K562 (cell line): ENCODE results near the gene SCLY. TPM values are rescaled to one million over a fixed set of nuclear protein-coding genes. Genes with fewer than 3 reads are reported as not detected.

ENCODE experiments used
- ATAC-seq: fragments of 200-7000 bp; cut with Tn5 transposase; 3 replicates; pipeline ENCODE4 v1.9.1; 2020; ENCODE audit warnings: moderate library complexity
- BruUV-seq: library from RNA; stranded (reverse); fragments of 400-500 nt; replicated peaks from 2 replicates; lab custom pipeline; 2021; lab: Mats Ljungman, UMichigan
- CTCF ChIA-PET: fragments of 300-600 bp; formaldehyde crosslinking; extraction: SDS; loops from one replicate; lab custom pipeline; 2021; ENCODE audit warnings: low intra/inter-chr PET ratio; lab: Yijun Ruan, JAX
- POLR2A ChIA-PET: fragments of 300-600, 350-650 bp; sonication (Branson Sonifier 250); formaldehyde crosslinking; extraction: SDS; loops from one replicate; lab custom pipeline; 2021; ENCODE audit warnings: antibody characterized with exemption, inconsistent platforms; lab: Yijun Ruan, JAX
- DNase-seq, 4 experiments: peaks; one replicate each; pipeline versions ENCODE4 v3.0.0 to v3.0.0-alpha.2; 2011 to 2018; ENCODE audit warnings: low spot score in 3 of 4, mixed read lengths in 3 of 4; ENCODE audit errors: extremely low read depth in 1 of 4
- FAIRE-seq: peaks from 2 replicates; lab custom pipeline; 2011; peaks lifted over from hg19 to GRCh38; lab: Jason Lieb, UNC
- H2AFZ ChIP-seq: 2 replicates; pipeline ENCODE4 v1.6.0; 2011; ENCODE audit warnings: low read depth, low read length, control low read depth, inconsistent platforms
- H3K27ac ChIP-seq: fragments of 200-600 bp; 3 replicates; pipeline ENCODE4 v1.8.0; 2011; ENCODE audit warnings: low read depth, mild to moderate bottlenecking, control low read depth, inconsistent platforms, low read length, moderate library complexity, mixed read lengths; ENCODE audit errors: extremely low read depth
- H3K27me3 ChIP-seq, 2 experiments: fragments of 300-600 bp in 1 of 2; 2 replicates in 1 of 2; 3 replicates in 1 of 2; pipeline versions ENCODE4 v1.6.0 to v1.8.0; 2011; ENCODE audit warnings: inconsistent platforms in 2 of 2, low read length in 2 of 2, mild to moderate bottlenecking in 1 of 2, mixed read lengths in 1 of 2, moderate library complexity in 1 of 2; ENCODE audit not compliant: control insufficient read depth in 2 of 2, insufficient read depth in 2 of 2
- H3K36me3 ChIP-seq: fragments of 300-600 bp; 3 replicates; pipeline ENCODE4 v1.8.0; 2011; ENCODE audit warnings: mild to moderate bottlenecking, low read length, inconsistent platforms; ENCODE audit not compliant: control insufficient read depth, insufficient read depth
- H3K4me1 ChIP-seq, 2 experiments: fragments of 200-600 bp in 1 of 2; replicated peaks in 1 of 2; 2 replicates in 1 of 2; 3 replicates in 1 of 2; pipeline versions ENCODE4 v1.5.1 to v1.8.0; 2011; ENCODE audit warnings: inconsistent platforms in 2 of 2, low read length in 2 of 2, mild to moderate bottlenecking in 1 of 2, mixed read lengths in 1 of 2, moderate library complexity in 1 of 2; ENCODE audit not compliant: control insufficient read depth in 2 of 2, insufficient read depth in 2 of 2
- H3K4me2 ChIP-seq: 2 replicates; pipeline ENCODE4 v1.6.1; 2011; ENCODE audit warnings: low read length, control low read depth, inconsistent platforms, mixed read lengths; ENCODE audit not compliant: insufficient read depth
- H3K4me3 ChIP-seq: fragments of 200-600 bp; sonication (generic), shearing (Covaris generic); 2 replicates; pipeline ENCODE4 v1.5.1; 2016; ENCODE audit warnings: control low read depth, inconsistent platforms
- H3K79me2 ChIP-seq: fragments of 200-600 bp; 3 replicates; pipeline ENCODE4 v1.8.0; 2011; ENCODE audit warnings: low read length, inconsistent platforms; ENCODE audit not compliant: control insufficient read depth, insufficient read depth
- H3K9ac ChIP-seq, 2 experiments: 2 replicates each; pipeline versions ENCODE4 v1.6.0 to v1.6.1; 2011; ENCODE audit warnings: low read depth in 2 of 2, low read length in 2 of 2, control low read depth in 1 of 2, inconsistent platforms in 1 of 2, mild to moderate bottlenecking in 1 of 2, mixed read lengths in 1 of 2; ENCODE audit not compliant: insufficient read depth in 1 of 2
- H3K9me1 ChIP-seq: one replicate; pipeline ENCODE4 v1.6.0; 2011; ENCODE audit warnings: inconsistent platforms, mild to moderate bottlenecking, low read length, moderate library complexity; ENCODE audit not compliant: control insufficient read depth, insufficient read depth
- H3K9me3 ChIP-seq: replicated peaks from 2 replicates; pipeline ENCODE4 v1.5.1; 2011; ENCODE audit warnings: low read depth, low read length, inconsistent platforms; ENCODE audit not compliant: control insufficient read depth, insufficient read depth
- H4K20me1 ChIP-seq: replicated peaks from 2 replicates; pipeline ENCODE4 v1.6.1; 2011; ENCODE audit warnings: low read length, inconsistent platforms, mixed read lengths; ENCODE audit not compliant: control insufficient read depth, insufficient read depth
- CCAR2 ChIP-seq: fragments of 200-400 bp; formaldehyde crosslinking; IDR thresholded peaks from 2 replicates; pipeline ENCODE4 v1.6.1; 2017; ENCODE audit warnings: mild to moderate bottlenecking, low read depth, low read length
- CSDE1 ChIP-seq, 2 experiments: fragments of 450-650 bp; IDR thresholded peaks; 2 replicates each; pipeline ENCODE4 v1.6.1; 2016; ENCODE audit warnings: mild to moderate bottlenecking in 1 of 2
- DNMT1 ChIP-seq: fragments of 450-650 bp; IDR thresholded peaks from 2 replicates; pipeline ENCODE4 v1.6.1; 2016; ENCODE audit warnings: antibody characterized with exemption, mild to moderate bottlenecking
- DPF2 ChIP-seq: fragments of 450-650 bp; IDR thresholded peaks from 2 replicates; pipeline ENCODE4 v1.6.1; 2016
- IFI16 ChIP-seq: fragments of 250-450 bp; sonication (Bioruptor Pico); IDR thresholded peaks from 2 replicates; pipeline ENCODE4 v2.1.2; 2022; ENCODE audit warnings: mild to moderate bottlenecking, inconsistent platforms
- MCM3 ChIP-seq: fragments of 450-650 bp; IDR thresholded peaks from 2 replicates; pipeline ENCODE4 v1.6.1; 2016
- TCF3 ChIP-seq: sonication (generic); formaldehyde crosslinking; IDR thresholded peaks from 2 replicates; pipeline ENCODE4 v1.4.0; 2020; ENCODE audit warnings: mild to moderate bottlenecking, missing genetic modification reagents
- TSHZ1 ChIP-seq: fragments of 250-450 bp; sonication (Bioruptor Pico); IDR thresholded peaks from 2 replicates; pipeline ENCODE4 v1.4.0; 2020; ENCODE audit warnings: mild to moderate bottlenecking, moderate library complexity
- ZFP1 ChIP-seq: fragments of 450-650 bp; formaldehyde crosslinking; IDR thresholded peaks from 2 replicates; pipeline ENCODE4 v1.4.0; 2020; ENCODE audit warnings: mild to moderate bottlenecking, mixed read lengths
- ZFPM2 ChIP-seq: fragments of 250-450 bp; sonication (Bioruptor Pico); IDR thresholded peaks from 2 replicates; pipeline ENCODE4 v1.5.1; 2022; ENCODE audit warnings: mild to moderate bottlenecking
- ZKSCAN3 ChIP-seq: fragments of 250-450 bp; sonication (Bioruptor Pico); IDR thresholded peaks from 2 replicates; pipeline ENCODE4 v1.4.0; 2020
- ZNF280B ChIP-seq: fragments of 250-450 bp; sonication (Bioruptor Pico); IDR thresholded peaks from 2 replicates; pipeline ENCODE4 v1.5.1; 2021; ENCODE audit warnings: mild to moderate bottlenecking
- WGBS: fragments of 100-300 bp; shearing (Covaris generic); methylation state at CpG from one replicate; pipeline ENCODE4 v1.1.6; 2016; ENCODE audit warnings: low coverage, mixed read lengths; ENCODE audit not compliant: insufficient coverage; ENCODE audit errors: missing lambda C conversion rate; 5-methylcytosine and 5-hydroxymethylcytosine counted together
- in situ Hi-C: fragments of 300-500 bp; cut with MboI; formaldehyde crosslinking; loops from 4 replicates; pipeline ENCODE4 v1.15.0; 2018; ENCODE audit warnings: inconsistent platforms, mixed read lengths
- intact Hi-C: fragments of 100-400 bp; cut with micrococcal nuclease; formaldehyde crosslinking; loops from 2 replicates; pipeline ENCODE4 v1.14.2; 2022
- polyA plus RNA-seq, 8 experiments: library from polyadenylated mRNA; depleted of rRNA in 4 of 8; stranded (reverse) in 5 of 8; unstranded in 3 of 8; fragments of >200 nt; fragmentation: Nextera tagmentation in 2 of 8; fragmentation: Illumina TruSeq in 1 of 8; extraction: Ambion mirVana in 2 of 8; extraction: Trizol in 1 of 8; gene quantifications; 2 replicates each; pipeline versions ENCODE4 v1.2.1 to v1.2.3, GENCODE V29; 2011 to 2014; ENCODE audit warnings: inconsistent platforms in 1 of 8, missing spikeins in 1 of 8
- total RNA-seq, 7 experiments: library from RNA; depleted of rRNA in 6 of 7; stranded (reverse); fragments of >200 nt in 6 of 7; fragmentation: Illumina TruSeq in 2 of 7; extraction: Trizol in 2 of 7; gene quantifications; 2 replicates each; pipeline versions ENCODE4 v1.2.1 to v1.2.3, GENCODE V29; 2011 to 2021; ENCODE audit warnings: low replicate concordance in 1 of 7
- TF ChIP-seq, protein P1 (sequence below): fragments of 250-450 bp; sonication (Bioruptor Pico); IDR thresholded peaks from 2 replicates; pipeline ENCODE4 v1.5.0; 2022; ENCODE audit warnings: mild to moderate bottlenecking
- TF ChIP-seq, protein P2 (sequence below): fragments of 450-650 bp; IDR thresholded peaks from 2 replicates; pipeline ENCODE4 v1.6.1; 2014; ENCODE audit warnings: low read depth, mild to moderate bottlenecking, moderate library complexity, borderline replicate concordance

SCLY gene
- total and polyA plus RNA-seq, 9 of the 15 experiments (the other 6 are each of a cell fraction or from before 2014, with no cell fraction given): 2.6 to 32.2 (median 21.1) TPM

DNA sequence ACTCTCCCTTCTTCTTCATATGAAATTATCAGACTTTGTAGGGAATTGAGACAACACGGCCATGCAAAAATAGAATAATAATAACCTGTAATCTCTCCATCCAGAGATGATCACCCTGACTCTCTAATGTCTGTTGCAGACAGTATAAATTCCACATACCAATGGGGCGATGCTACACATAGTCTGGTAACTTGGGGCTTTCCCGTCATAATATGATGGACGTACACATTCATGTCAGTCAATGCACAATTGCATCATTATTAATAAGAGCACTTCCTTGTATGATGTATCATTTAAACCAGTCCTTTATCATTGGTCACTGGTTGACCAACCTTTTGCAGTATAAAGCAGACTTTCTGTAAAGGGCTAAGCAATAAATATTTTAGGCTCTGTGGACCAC lies 39.5 kb upstream of the SCLY start:
- peaks cover 38% of the 10 kb centered on the region; the same call in 2 of the 3 replicates for H3K36me3 ChIP-seq
- H3K9ac ChIP-seq: no peak overlapping the region
- no peaks in the 10 kb centered on the region; the same call in 2 of the 3 replicates for H3K79me2 ChIP-seq
- CTCF ChIA-PET: no interaction called here
- POLR2A ChIA-PET: no interaction called here
- no peaks in the 10 kb centered on the region for H3K9me3 ChIP-seq
- H2AFZ ChIP-seq: no peak overlapping the region
- H3K4me2 ChIP-seq: no peak overlapping the region
- WGBS: 85% methylated on average over 4 of the region's 4 CpGs
- no peak overlapping the region for H3K27ac ChIP-seq
- in situ Hi-C loops: no loop called here
- FAIRE-seq (no peak), DNase-seq (no peak), ATAC-seq (no peak)
- H3K4me1 ChIP-seq: no peaks in the 10 kb centered on the region
- H3K4me3 ChIP-seq: no peak overlapping the region
- no peaks in the 10 kb centered on the region for H3K9me1 ChIP-seq
- intact Hi-C loops: loop anchor here (10.0 kb wide), 1 partner anchor 97 kb away; no protein-coding TSS in a partner anchor
- H4K20me1 ChIP-seq: no peaks in the 10 kb centered on the region
- H3K27me3 ChIP-seq: no peaks in the 10 kb centered on the region
- BruUV-seq: no TSS peak
- no peak for TF ChIP-seq DPF2
- no peak for TF ChIP-seq DNMT1
- TF ChIP-seq CCAR2: no peak
- no peak for TF ChIP-seq ZKSCAN3 (CRISPR knock-in tag)
- no peak for TF ChIP-seq ZFPM2
- TF ChIP-seq, protein P1, sequence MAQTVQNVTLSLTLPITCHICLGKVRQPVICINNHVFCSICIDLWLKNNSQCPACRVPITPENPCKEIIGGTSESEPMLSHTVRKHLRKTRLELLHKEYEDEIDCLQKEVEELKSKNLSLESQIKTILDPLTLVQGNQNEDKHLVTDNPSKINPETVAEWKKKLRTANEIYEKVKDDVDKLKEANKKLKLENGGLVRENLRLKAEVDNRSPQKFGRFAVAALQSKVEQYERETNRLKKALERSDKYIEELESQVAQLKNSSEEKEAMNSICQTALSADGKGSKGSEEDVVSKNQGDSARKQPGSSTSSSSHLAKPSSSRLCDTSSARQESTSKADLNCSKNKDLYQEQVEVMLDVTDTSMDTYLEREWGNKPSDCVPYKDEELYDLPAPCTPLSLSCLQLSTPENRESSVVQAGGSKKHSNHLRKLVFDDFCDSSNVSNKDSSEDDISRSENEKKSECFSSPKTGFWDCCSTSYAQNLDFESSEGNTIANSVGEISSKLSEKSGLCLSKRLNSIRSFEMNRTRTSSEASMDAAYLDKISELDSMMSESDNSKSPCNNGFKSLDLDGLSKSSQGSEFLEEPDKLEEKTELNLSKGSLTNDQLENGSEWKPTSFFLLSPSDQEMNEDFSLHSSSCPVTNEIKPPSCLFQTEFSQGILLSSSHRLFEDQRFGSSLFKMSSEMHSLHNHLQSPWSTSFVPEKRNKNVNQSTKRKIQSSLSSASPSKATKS (CRISPR knock-in tag): no peak
- TF ChIP-seq MCM3: no peak
- no peak for TF ChIP-seq TSHZ1 (CRISPR knock-in tag)
- TF ChIP-seq ZNF280B (CRISPR knock-in tag): no peak
- TF ChIP-seq, protein P2, sequence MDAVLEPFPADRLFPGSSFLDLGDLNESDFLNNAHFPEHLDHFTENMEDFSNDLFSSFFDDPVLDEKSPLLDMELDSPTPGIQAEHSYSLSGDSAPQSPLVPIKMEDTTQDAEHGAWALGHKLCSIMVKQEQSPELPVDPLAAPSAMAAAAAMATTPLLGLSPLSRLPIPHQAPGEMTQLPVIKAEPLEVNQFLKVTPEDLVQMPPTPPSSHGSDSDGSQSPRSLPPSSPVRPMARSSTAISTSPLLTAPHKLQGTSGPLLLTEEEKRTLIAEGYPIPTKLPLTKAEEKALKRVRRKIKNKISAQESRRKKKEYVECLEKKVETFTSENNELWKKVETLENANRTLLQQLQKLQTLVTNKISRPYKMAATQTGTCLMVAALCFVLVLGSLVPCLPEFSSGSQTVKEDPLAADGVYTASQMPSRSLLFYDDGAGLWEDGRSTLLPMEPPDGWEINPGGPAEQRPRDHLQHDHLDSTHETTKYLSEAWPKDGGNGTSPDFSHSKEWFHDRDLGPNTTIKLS: no peak
- TF ChIP-seq TCF3 (CRISPR knock-in tag): no peak
- no peak for TF ChIP-seq CSDE1 (IDR thresholded peaks at IDR 0.05)
- no peak for TF ChIP-seq IFI16 (CRISPR knock-in tag)
- no peak for TF ChIP-seq ZFP1 (CRISPR knock-in tag)
